ENCODE measurements around the gene IL24.
A peak's percentile ranks its signal among the peaks of the same experiment; 100 is the strongest.

Gene IL24

GRCh38 chr1:206925106-206925736 lies 28.0 kb downstream of the IL24 start:
- peak; percentile 54 for DNase-seq (ENCODE audit: low read depth)

GRCh38 chr1:206926286-206926685 lies 29.0 kb downstream of the IL24 start:
- DNase-seq (ENCODE audit: low read depth), result no peak

GRCh38 chr1:206929524-206929923 lies 32.3 kb downstream of the IL24 start:
- DNase-seq (ENCODE audit: low read depth), result no peak

- no peak for DNase-seq (ENCODE audit: low read depth)
Observed at GRCh38 chr1:206930210-206930798, 33.1 kb downstream of the IL24 start.

GRCh38 chr1:206931709-206932108 lies 34.5 kb downstream of the IL24 start:
- no peak for DNase-seq (ENCODE audit: low read depth)

GRCh38 chr1:206932177-206932576 lies 34.9 kb downstream of the IL24 start:
- DNase-seq (ENCODE audit: low read depth), result no peak

GRCh38 chr1:206933333-206933945 lies 36.2 kb downstream of the IL24 start:
- DNase-seq (ENCODE audit: low read depth), result peak; percentile 63

- no peak for DNase-seq (ENCODE audit: low read depth)
Observed at GRCh38 chr1:206935491-206936067, 38.3 kb downstream of the IL24 start.

GRCh38 chr1:206937425-206937824 lies 40.2 kb downstream of the IL24 start:
- DNase-seq (ENCODE audit: low read depth), result no peak

- no peak for DNase-seq (ENCODE audit: low read depth)
Observed at GRCh38 chr1:206939131-206939530, 41.9 kb downstream of the IL24 start.

GRCh38 chr1:206939841-206940587 lies 42.8 kb downstream of the IL24 start:
- DNase-seq (ENCODE audit: low read depth), result no peak

- DNase-seq (ENCODE audit: low read depth), result no peak
Observed at GRCh38 chr1:206940588-206940936, 43.3 kb downstream of the IL24 start.

GRCh38 chr1:206941766-206942418 lies 44.6 kb downstream of the IL24 start:
- DNase-seq (ENCODE audit: low read depth), result no peak

GRCh38 chr1:206944703-206945102 lies 47.5 kb downstream of the IL24 start:
- DNase-seq (ENCODE audit: low read depth), result no peak

GRCh38 chr1:206945779-206946178 lies 48.5 kb downstream of the IL24 start:
- DNase-seq (ENCODE audit: low read depth), result no peak

GRCh38 chr1:206946261-206946660 lies 49.0 kb downstream of the IL24 start, which contains the start of gene PIGR:
TSS of gene PIGR (minus strand) at chr1:206946466. CDS start at chr1:206940531, 5,935 bp downstream.
- no peak for DNase-seq (ENCODE audit: low read depth)

- no peak for DNase-seq (ENCODE audit: low read depth)
Observed at GRCh38 chr1:206947255-206947654, 50.0 kb downstream of the IL24 start.

- DNase-seq (ENCODE audit: low read depth), result no peak
Observed at GRCh38 chr1:206949208-206949607, 52.0 kb downstream of the IL24 start.

GRCh38 chr1:206949641-206950040 lies 52.4 kb downstream of the IL24 start:
- DNase-seq (ENCODE audit: low read depth), result no peak

- DNase-seq (ENCODE audit: low read depth), result no peak
Observed at GRCh38 chr1:206951318-206952100, 54.3 kb downstream of the IL24 start.

GRCh38 chr1:206952171-206952570 lies 54.9 kb downstream of the IL24 start:
- no peak for DNase-seq (ENCODE audit: low read depth)
